K562 (cell line): ENCODE results near the gene ERC2.

Source experiments
- ATF3 ChIP-seq, 2 experiments: fragments of 450-650 bp in 1 of 2; sonication (generic) in 1 of 2; formaldehyde crosslinking in 1 of 2; IDR thresholded peaks in 1 of 2; conservative IDR thresholded peaks in 1 of 2; 2 replicates each; pipeline versions ENCODE4 v1.6.1 to v1.8.1; 2016 to 2023; ENCODE audit warnings: mild to moderate bottlenecking in 2 of 2, moderate library complexity in 2 of 2, inconsistent platforms in 1 of 2, missing genetic modification reagents in 1 of 2
- MAFK ChIP-seq: IDR thresholded peaks from 2 replicates; pipeline ENCODE4 v1.6.1; 2011; ENCODE audit warnings: low read length, improper control_type of control experiment
- PREB ChIP-seq: sonication (generic); formaldehyde crosslinking; IDR thresholded peaks from 2 replicates; pipeline ENCODE4 v1.8.1; 2023; ENCODE audit warnings: mild to moderate bottlenecking, missing genetic modification reagents
- REST ChIP-seq, 2 experiments: fragments of 450-650 bp; formaldehyde crosslinking in 1 of 2; IDR thresholded peaks; 2 replicates each; pipeline versions ENCODE4 v1.4.0 to v1.6.1; 2014 to 2020; ENCODE audit warnings: mild to moderate bottlenecking in 2 of 2, borderline replicate concordance in 1 of 2, low read depth in 1 of 2
- SMAD3 ChIP-seq: fragments of 450-650 bp; formaldehyde crosslinking; conservative IDR thresholded peaks from 2 replicates; pipeline ENCODE4 v1.4.0; 2020; ENCODE audit warnings: mild to moderate bottlenecking
- ZBTB40 ChIP-seq, 2 experiments: fragments of 450-650 bp in 1 of 2; sonication (generic) in 1 of 2; formaldehyde crosslinking in 1 of 2; IDR thresholded peaks; 2 replicates each; pipeline versions ENCODE4 v1.7.1 to v1.9.0; 2016 to 2022; ENCODE audit warnings: inconsistent platforms in 1 of 2, mild to moderate bottlenecking in 1 of 2, missing genetic modification reagents in 1 of 2
- ZFP36 ChIP-seq: fragments of 150-350 bp; IDR thresholded peaks from 2 replicates; pipeline ENCODE4 v1.6.1; 2018; ENCODE audit warnings: low read length, low read depth; ENCODE audit not compliant: partially characterized antibody
- ZNF778 ChIP-seq: fragments of 450-650 bp; formaldehyde crosslinking; IDR thresholded peaks from 2 replicates; pipeline ENCODE4 v1.4.0; 2020; ENCODE audit warnings: mild to moderate bottlenecking, moderate library complexity
- ZSCAN32 ChIP-seq: fragments of 450-650 bp; formaldehyde crosslinking; IDR thresholded peaks from 2 replicates; pipeline ENCODE4 v1.4.0; 2020; ENCODE audit warnings: mild to moderate bottlenecking, moderate library complexity

GRCh38 chr3:56111606-56112304 lies 356.5 kb downstream of the ERC2 start:
- TF ChIP-seq ATF3 (IDR thresholded peaks at IDR 0.05) = no peak
- TF ChIP-seq ATF3 (CRISPR knock-in tag; conservative IDR thresholded peaks at IDR 0.05) = no peak
- no peak for TF ChIP-seq SMAD3 (CRISPR knock-in tag)
- TF ChIP-seq MAFK = no peak
- TF ChIP-seq ZFP36 = no peak
- TF ChIP-seq ZSCAN32 (CRISPR knock-in tag) = no peak
- no peak for TF ChIP-seq ZNF778 (CRISPR knock-in tag)
- no peak for TF ChIP-seq PREB (CRISPR knock-in tag)
- no peak for TF ChIP-seq REST (IDR thresholded peaks at IDR 0.05; ENCODE audit: borderline replicate concordance)
- TF ChIP-seq REST (CRISPR knock-in tag; IDR thresholded peaks at IDR 0.05; ENCODE audit: low read depth) = no peak
- TF ChIP-seq ZBTB40 (IDR thresholded peaks at IDR 0.05) = no peak
- TF ChIP-seq ZBTB40 (CRISPR knock-in tag; IDR thresholded peaks at IDR 0.05) = no peak
